ENCODE measurements around the gene ROBO1.

DNA sequence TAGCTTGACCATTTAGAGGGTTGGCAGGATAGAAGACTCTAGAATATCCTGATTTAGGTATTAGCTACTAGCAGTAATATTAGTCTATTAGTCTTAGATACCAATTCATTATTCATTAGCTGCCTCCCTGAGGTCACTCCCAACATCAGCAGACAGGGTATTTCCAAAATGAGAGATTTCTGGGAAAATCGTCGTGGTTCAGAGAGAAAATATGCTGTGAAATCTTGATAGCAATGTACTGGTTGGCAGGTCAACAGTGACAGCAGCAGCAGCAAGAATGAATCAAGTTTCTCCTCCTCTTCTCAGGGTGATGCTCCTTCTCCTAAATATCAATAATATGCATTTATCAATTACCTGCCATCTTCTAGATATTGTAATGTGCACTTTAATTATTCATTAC lies 41.3 kb upstream of the ROBO1 start:
- TF ChIP-seq, protein P1, sequence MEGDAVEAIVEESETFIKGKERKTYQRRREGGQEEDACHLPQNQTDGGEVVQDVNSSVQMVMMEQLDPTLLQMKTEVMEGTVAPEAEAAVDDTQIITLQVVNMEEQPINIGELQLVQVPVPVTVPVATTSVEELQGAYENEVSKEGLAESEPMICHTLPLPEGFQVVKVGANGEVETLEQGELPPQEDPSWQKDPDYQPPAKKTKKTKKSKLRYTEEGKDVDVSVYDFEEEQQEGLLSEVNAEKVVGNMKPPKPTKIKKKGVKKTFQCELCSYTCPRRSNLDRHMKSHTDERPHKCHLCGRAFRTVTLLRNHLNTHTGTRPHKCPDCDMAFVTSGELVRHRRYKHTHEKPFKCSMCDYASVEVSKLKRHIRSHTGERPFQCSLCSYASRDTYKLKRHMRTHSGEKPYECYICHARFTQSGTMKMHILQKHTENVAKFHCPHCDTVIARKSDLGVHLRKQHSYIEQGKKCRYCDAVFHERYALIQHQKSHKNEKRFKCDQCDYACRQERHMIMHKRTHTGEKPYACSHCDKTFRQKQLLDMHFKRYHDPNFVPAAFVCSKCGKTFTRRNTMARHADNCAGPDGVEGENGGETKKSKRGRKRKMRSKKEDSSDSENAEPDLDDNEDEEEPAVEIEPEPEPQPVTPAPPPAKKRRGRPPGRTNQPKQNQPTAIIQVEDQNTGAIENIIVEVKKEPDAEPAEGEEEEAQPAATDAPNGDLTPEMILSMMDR (IDR thresholded peaks at IDR 0.05): no peak
- TF ChIP-seq EZH2 (IDR thresholded peaks at IDR 0.05) (no peak), EZH2phosphoT487 (IDR thresholded peaks at IDR 0.05) (no peak)
